RWPE2 (cell line): ENCODE results near the gene CADM2.

ENCODE experiments used
- ATAC-seq: fragments of 200-7000 bp; cut with Tn5 transposase; 3 replicates; pipeline ENCODE4 v1.9.1; 2021; ENCODE audit warnings: low read depth
- DNase-seq: peaks from one replicate; pipeline ENCODE4 v3.0.0-alpha.2; 2020; ENCODE audit warnings: low spot score
- H3K27ac ChIP-seq: fragments of 450-650 bp; 2 replicates; pipeline ENCODE4 v1.5.1; 2017; ENCODE audit warnings: mild to moderate bottlenecking; ENCODE audit not compliant: poor library complexity, severe bottlenecking
- H3K27me3 ChIP-seq: fragments of 250-450 bp; sonication (Bioruptor Pico); 2 replicates; pipeline ENCODE4 v1.5.1; 2021; ENCODE audit warnings: mild to moderate bottlenecking, moderate library complexity; ENCODE audit not compliant: insufficient read depth, poor library complexity, severe bottlenecking
- H3K36me3 ChIP-seq: fragments of 250-450 bp; sonication (Bioruptor Pico); 2 replicates; pipeline ENCODE4 v1.5.1; 2020; ENCODE audit warnings: low read depth, mild to moderate bottlenecking, moderate library complexity
- H3K4me1 ChIP-seq: fragments of 250-450 bp; sonication (Bioruptor Pico); 2 replicates; pipeline ENCODE4 v1.5.1; 2021; ENCODE audit warnings: mild to moderate bottlenecking, moderate library complexity; ENCODE audit not compliant: insufficient read depth, poor library complexity, severe bottlenecking
- H3K4me3 ChIP-seq: fragments of 250-450 bp; sonication (Bioruptor Pico); 2 replicates; pipeline ENCODE4 v1.5.1; 2021; ENCODE audit warnings: mild to moderate bottlenecking, moderate library complexity; ENCODE audit not compliant: severe bottlenecking
- H3K9me3 ChIP-seq: fragments of 250-450 bp; sonication (Bioruptor Pico); 2 replicates; pipeline ENCODE4 v1.5.1; 2021; ENCODE audit warnings: mild to moderate bottlenecking, moderate library complexity; ENCODE audit not compliant: severe bottlenecking
- TF ChIP-seq, protein P1 (sequence below): fragments of 450-650 bp; IDR thresholded peaks from one replicate; pipeline ENCODE4 v1.5.1; 2017; ENCODE audit warnings: mild to moderate bottlenecking, moderate library complexity; ENCODE audit not compliant: poor library complexity, severe bottlenecking

The CADM2 gene

DNA sequence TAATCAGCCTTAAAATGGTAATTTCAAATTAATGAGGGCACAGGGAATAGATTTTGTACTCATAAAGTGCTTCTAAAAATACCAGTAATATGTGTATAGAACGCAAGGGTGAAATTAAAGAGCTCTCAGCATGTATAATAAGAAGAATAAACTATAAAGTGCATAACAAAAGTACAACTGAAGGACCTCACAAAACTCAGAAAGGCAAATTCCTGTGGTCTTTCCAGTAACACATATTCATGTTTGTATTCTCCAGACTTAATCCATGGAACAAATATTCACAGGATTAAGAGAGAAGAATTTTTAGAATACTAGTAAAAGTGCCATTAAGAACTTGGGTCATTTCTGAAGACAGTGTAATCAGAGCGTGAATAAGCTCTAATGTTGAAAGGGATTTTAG, 646.3 kb downstream of the CADM2 start:
- TF ChIP-seq, protein P1, sequence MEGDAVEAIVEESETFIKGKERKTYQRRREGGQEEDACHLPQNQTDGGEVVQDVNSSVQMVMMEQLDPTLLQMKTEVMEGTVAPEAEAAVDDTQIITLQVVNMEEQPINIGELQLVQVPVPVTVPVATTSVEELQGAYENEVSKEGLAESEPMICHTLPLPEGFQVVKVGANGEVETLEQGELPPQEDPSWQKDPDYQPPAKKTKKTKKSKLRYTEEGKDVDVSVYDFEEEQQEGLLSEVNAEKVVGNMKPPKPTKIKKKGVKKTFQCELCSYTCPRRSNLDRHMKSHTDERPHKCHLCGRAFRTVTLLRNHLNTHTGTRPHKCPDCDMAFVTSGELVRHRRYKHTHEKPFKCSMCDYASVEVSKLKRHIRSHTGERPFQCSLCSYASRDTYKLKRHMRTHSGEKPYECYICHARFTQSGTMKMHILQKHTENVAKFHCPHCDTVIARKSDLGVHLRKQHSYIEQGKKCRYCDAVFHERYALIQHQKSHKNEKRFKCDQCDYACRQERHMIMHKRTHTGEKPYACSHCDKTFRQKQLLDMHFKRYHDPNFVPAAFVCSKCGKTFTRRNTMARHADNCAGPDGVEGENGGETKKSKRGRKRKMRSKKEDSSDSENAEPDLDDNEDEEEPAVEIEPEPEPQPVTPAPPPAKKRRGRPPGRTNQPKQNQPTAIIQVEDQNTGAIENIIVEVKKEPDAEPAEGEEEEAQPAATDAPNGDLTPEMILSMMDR, result no peak

DNA sequence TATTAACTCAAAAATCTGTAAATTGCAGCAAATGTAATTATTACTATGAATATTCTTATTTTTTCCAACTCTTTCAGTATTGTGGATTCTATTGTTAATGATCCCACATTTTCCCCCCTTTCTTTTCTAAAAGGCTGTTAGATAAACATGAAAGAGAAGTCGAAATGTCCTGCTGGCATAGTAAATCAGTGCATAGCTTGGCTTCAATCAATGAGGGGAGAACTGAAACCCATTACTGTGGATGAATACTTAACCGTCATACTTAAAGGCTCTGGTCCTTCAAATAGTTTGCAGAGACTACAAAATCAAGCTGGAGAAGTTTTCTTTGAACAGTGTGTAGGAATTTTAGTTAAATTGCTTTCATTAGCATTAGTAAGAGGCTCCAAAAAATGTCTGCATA, 667.9 kb downstream of the CADM2 start:
- no peak for DNase-seq
- TF ChIP-seq, protein P1, result no peak
- no peak overlapping the region for H3K4me3 ChIP-seq
- H3K36me3 ChIP-seq, result no peaks in the 10 kb centered on the region
- H3K9me3 ChIP-seq, result no peaks in the 10 kb centered on the region
- peaks cover 14% of the 10 kb centered on the region for H3K27me3 ChIP-seq
- H3K27ac ChIP-seq, result no peak overlapping the region
- no peaks in the 10 kb centered on the region for H3K4me1 ChIP-seq
- ATAC-seq, result no peak

More for the DNA sequence above, 646.3 kb downstream of the CADM2 start:
- H3K9me3 ChIP-seq, result no peaks in the 10 kb centered on the region
- no peaks in the 10 kb centered on the region for H3K4me1 ChIP-seq
- no peaks in the 10 kb centered on the region for H3K36me3 ChIP-seq
- ATAC-seq, result no peak
- H3K27me3 ChIP-seq, result peaks cover 13% of the 10 kb centered on the region
- no peak overlapping the region for H3K27ac ChIP-seq
- no peak overlapping the region for H3K4me3 ChIP-seq
- DNase-seq, result no peak

DNA sequence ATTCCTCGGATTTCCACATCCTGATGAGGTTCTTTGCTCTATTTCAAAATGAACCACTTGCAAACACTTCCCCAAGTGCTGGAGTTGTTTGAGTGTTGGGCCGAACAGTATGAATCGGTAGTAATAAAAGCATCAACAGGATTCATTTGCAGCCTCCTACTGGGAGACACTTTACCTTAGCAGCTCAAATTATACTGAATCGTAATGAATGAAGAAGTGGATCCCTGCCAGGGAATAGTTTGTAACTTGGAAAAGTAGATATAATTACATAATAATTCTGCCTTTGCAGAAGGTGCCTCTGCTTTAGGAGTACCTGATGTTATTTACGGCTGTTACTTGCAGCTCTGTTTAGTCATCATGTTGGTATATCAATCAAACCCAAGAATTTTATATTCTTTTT, 669.1 kb downstream of the CADM2 start:
- no peak overlapping the region for H3K4me3 ChIP-seq
- TF ChIP-seq, protein P1, result no peak
- no peaks in the 10 kb centered on the region for H3K36me3 ChIP-seq
- peaks cover 14% of the 10 kb centered on the region for H3K27me3 ChIP-seq
- H3K4me1 ChIP-seq, result no peaks in the 10 kb centered on the region
- H3K27ac ChIP-seq, result no peak overlapping the region
- DNase-seq (no peak), ATAC-seq (no peak)
- H3K9me3 ChIP-seq, result no peaks in the 10 kb centered on the region

DNA sequence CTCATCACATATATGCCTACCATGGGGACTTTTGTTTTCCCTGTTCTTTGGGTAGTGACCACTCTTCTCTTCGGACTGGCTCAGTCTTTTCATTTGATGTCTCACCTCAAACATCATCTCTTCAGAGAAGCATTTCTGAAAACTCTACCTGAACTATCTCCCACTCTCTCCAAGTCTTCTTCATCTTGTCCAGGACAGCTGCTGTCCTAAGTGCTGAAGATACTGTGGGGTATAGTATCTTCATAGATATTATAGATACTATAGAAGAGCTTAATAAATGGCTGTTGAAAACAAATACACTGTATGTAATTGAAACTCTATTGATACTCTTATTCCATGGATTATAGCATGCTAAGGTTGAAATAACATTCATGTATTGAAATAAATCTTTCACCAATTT, 672.3 kb downstream of the CADM2 start:
- DNase-seq (no peak), ATAC-seq (no peak)
- H3K27ac ChIP-seq, result no peak overlapping the region
- no peaks in the 10 kb centered on the region for H3K36me3 ChIP-seq
- H3K9me3 ChIP-seq, result no peaks in the 10 kb centered on the region
- no peaks in the 10 kb centered on the region for H3K4me1 ChIP-seq
- TF ChIP-seq, protein P1, result no peak
- H3K27me3 ChIP-seq, result peaks cover 4% of the 10 kb centered on the region
- no peak overlapping the region for H3K4me3 ChIP-seq

DNA sequence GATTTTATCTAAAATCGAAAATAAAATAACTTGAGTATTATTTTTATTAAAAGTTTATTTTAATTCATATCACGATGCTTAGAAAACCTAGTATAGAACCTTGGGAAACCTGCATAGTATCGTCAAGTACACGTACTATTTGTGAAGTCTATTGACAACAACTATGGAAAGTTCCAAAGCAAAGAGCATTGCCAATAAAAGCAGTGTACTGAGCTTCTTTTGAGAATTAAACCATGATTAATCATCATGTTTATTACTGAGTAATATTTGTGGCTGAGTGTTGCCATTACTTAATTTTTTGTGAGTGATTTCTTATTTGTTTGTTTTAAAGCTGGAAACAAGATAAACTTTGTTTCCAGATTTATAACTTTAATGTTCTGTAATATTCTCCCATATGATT, 674.1 kb downstream of the CADM2 start:
- no peak for ATAC-seq
- Histone ChIP-seq H3K9me3 (no peaks in the 10 kb centered on the region), H3K36me3 (no peaks in the 10 kb centered on the region), H3K27ac (no peak overlapping the region), H3K27me3 (no peaks in the 10 kb centered on the region), H3K4me1 (no peaks in the 10 kb centered on the region), H3K4me3 (no peak overlapping the region)
- DNase-seq, result no peak
- TF ChIP-seq, protein P1, result no peak
